ENCODE results near the gene TUBB.

The TUBB gene

GRCh38 chr6:30685157-30686008, 34.8 kb upstream of the TUBB start (continued):
- no peak for TF ChIP-seq ZNF549 (tag by site-specific recombination; IDR thresholded peaks at IDR 0.05)
- 0 out of 2 replicates have a peak, but pooled peaks have one; percentile 20 for TF ChIP-seq PRDM1 (tag by site-specific recombination; IDR thresholded peaks at IDR 0.05)
- 0 out of 2 replicates have a peak, but pooled peaks have one; percentile 10 for TF ChIP-seq ZBTB17 (tag by site-specific recombination; IDR thresholded peaks at IDR 0.05)
- no peak for TF ChIP-seq ZNF341 (tag by site-specific recombination; IDR thresholded peaks at IDR 0.05; ENCODE audit: low read depth)
- peak; percentile 83; the same call in 1 of the 2 replicates for TF ChIP-seq ZBTB6 (tag by site-specific recombination; IDR thresholded peaks at IDR 0.05)
- no peak for TF ChIP-seq BCL6B (tag by site-specific recombination; IDR thresholded peaks at IDR 0.05)
- no peak for TF ChIP-seq GLI4 (tag by site-specific recombination; IDR thresholded peaks at IDR 0.05)
- 0 out of 2 replicates have a peak, but pooled peaks have one; percentile 35 for TF ChIP-seq CTCF (tag by site-specific recombination; IDR thresholded peaks at IDR 0.05)
- no peak for TF ChIP-seq ZNF157 (tag by site-specific recombination; IDR thresholded peaks at IDR 0.05)
- no peak for TF ChIP-seq ZFP3 (tag by site-specific recombination; IDR thresholded peaks at IDR 0.05; ENCODE audit: low read depth)

GRCh38 chr6:30686009-30686907, 33.9 kb upstream of the TUBB start, which contains the start of gene PPP1R18:
PPP1R18 (minus strand) TSS chr6:30686645; CDS start chr6:30686018, 627 bp downstream.
- ChIA-PET POLR2A (interaction anchor here (1.0 to 7.6 kb wide), 2 partner anchors 36 to 44 kb away, joined by 4 to 120 read pairs; partner anchors contain the start of gene TUBB), CTCF (interaction anchor here (19.6 kb wide), 1 partner anchor 40 kb away, joined by 692 read pairs; the partner anchor contains the start of genes MDC1 and TUBB)
- peaks cover 0 to 8% of the 10 kb centered on the region in 2 experiments; a peak in 2 of 3 replicates for H3K36me3 ChIP-seq (ENCODE audit: control insufficient read depth in 2 of 2, insufficient read depth in 1 of 2, low read length in 2 of 2)
- no peak for TF ChIP-seq ZNF701 (tag by site-specific recombination; IDR thresholded peaks at IDR 0.05)
- TF ChIP-seq ZBTB7A (tag by site-specific recombination; IDR thresholded peaks at IDR 0.05; ENCODE audit: low read depth): peak; percentile 46; the same call in 1 of the 2 replicates
- TF ChIP-seq PRDM10 (tag by site-specific recombination; IDR thresholded peaks at IDR 0.05): peak; percentile 84
- no peak for TF ChIP-seq BCL6B (tag by site-specific recombination; IDR thresholded peaks at IDR 0.05)
- TF ChIP-seq ZBTB10 (tag by site-specific recombination; IDR thresholded peaks at IDR 0.05): 0 out of 2 replicates have a peak, but pooled peaks have one; percentile 13
- TF ChIP-seq YY2 (tag by site-specific recombination; IDR thresholded peaks at IDR 0.05): no peak
- peak; percentile 67 for TF ChIP-seq KLF1 (tag by site-specific recombination; IDR thresholded peaks at IDR 0.05)
- TF ChIP-seq GLIS2 (tag by site-specific recombination; IDR thresholded peaks at IDR 0.05): peak; percentile 52; the same call in 1 of the 2 replicates
- no peak for TF ChIP-seq ZNF394 (tag by site-specific recombination; IDR thresholded peaks at IDR 0.05; ENCODE audit: borderline replicate concordance)
- TF ChIP-seq SCRT1 (tag by site-specific recombination; IDR thresholded peaks at IDR 0.05; ENCODE audit: borderline replicate concordance): no peak
- no peak for TF ChIP-seq HOXD13 (CRISPR knock-in tag; IDR thresholded peaks at IDR 0.05; ENCODE audit: borderline replicate concordance)

More at GRCh38 chr6:30686009-30686907, 33.9 kb upstream of the TUBB start, which contains the start of gene PPP1R18:
- H3K27ac ChIP-seq (ENCODE audit: extremely low read depth, low read depth, low read length): peak within 1 kb of the TSS; percentile 94
- H3K4me3 ChIP-seq (ENCODE audit: low read depth, low read length): peak within 1 kb of the TSS; percentile 52
- peaks cover 30% of the 10 kb centered on the region for H3K4me1 ChIP-seq (ENCODE audit: control insufficient read depth, insufficient read depth, low read length)
- H3K9me3 ChIP-seq (ENCODE audit: control insufficient read depth, insufficient read depth, low read depth, low read length): no peaks in the 10 kb centered on the region
